Sigmoid colon (tissue), 7 donors: Measurements from ENCODE around the gene GRIK5. TPM values are rescaled to one million over a fixed set of nuclear protein-coding genes. Genes with fewer than 3 reads are reported as not detected.

Experiments used
- DNase-seq: peaks from one replicate; pipeline ENCODE4 v3.0.0-alpha.2; 2019
- H3K27ac ChIP-seq, 4 donors: fragments of 200-600 bp; sonication (generic); one replicate each; pipeline ENCODE4 v1.5.1; 2016 to 2019; ENCODE audit warnings: mild to moderate bottlenecking in 1 of 4
- H3K27me3 ChIP-seq, 3 donors: fragments of 200-600 bp; sonication (generic); one replicate each; pipeline ENCODE4 v1.5.1; 2019; ENCODE audit warnings: mild to moderate bottlenecking in 1 of 3
- H3K36me3 ChIP-seq, 4 donors: fragments of 200-600 bp; sonication (generic); one replicate each; pipeline ENCODE4 v1.5.1; 2016 to 2019
- H3K4me1 ChIP-seq, 4 donors: fragments of 200-600 bp; sonication (generic); one replicate each; pipeline ENCODE4 v1.5.1; 2017 to 2019
- H3K4me3 ChIP-seq, 4 donors: fragments of 200-600 bp; sonication (generic); one replicate each; pipeline ENCODE4 v1.5.1; 2017 to 2019; ENCODE audit warnings: mild to moderate bottlenecking in 2 of 4, moderate library complexity in 1 of 4
- H3K9me3 ChIP-seq, 4 donors: fragments of 200-600 bp in 3 of 4; sonication (generic) in 3 of 4; one replicate each; pipeline versions ENCODE4 v1.5.1 to v1.6.1; 2013 to 2019
- CTCF ChIP-seq, 4 experiments: fragments of 450-650 bp in 3 of 4; fragments of 200-600 bp in 1 of 4; IDR thresholded peaks; one replicate each; pipeline ENCODE4 v1.5.1; 2016 to 2019; ENCODE audit warnings: antibody characterized with exemption in 4 of 4, mild to moderate bottlenecking in 3 of 4, moderate library complexity in 2 of 4
- EP300 ChIP-seq, 4 donors: sonication (generic); formaldehyde crosslinking; IDR thresholded peaks; one replicate each; pipeline ENCODE4 v1.6.1; 2017; ENCODE audit warnings: antibody characterized with exemption in 4 of 4
- POLR2A ChIP-seq, 2 donors: fragments of 450-650 bp; IDR thresholded peaks; one replicate each; pipeline ENCODE4 v1.6.1; 2016; ENCODE audit warnings: antibody characterized with exemption in 2 of 2, mild to moderate bottlenecking in 2 of 2, moderate library complexity in 2 of 2
- POLR2AphosphoS5 ChIP-seq, 4 donors: sonication (generic); formaldehyde crosslinking; IDR thresholded peaks; one replicate each; pipeline ENCODE4 v1.6.1; 2017; ENCODE audit warnings: antibody characterized with exemption in 4 of 4
- WGBS, 2 donors: extraction: QIAGEN DNeasy Blood & Tissue Kit; methylation state at CpG; one replicate each; pipeline ENCODE4 v1.1.7; 2013; 5-methylcytosine and 5-hydroxymethylcytosine counted together
- intact Hi-C: fragments of 100-400 bp; cut with DNase I; formaldehyde crosslinking; loops from one replicate; pipeline ENCODE4 v1.15.1; 2023
- polyA plus RNA-seq, 3 donors: library from polyadenylated mRNA; stranded (reverse); fragments of 200-250 nt; gene quantifications; one replicate each; pipeline ENCODE4 v1.2.3, GENCODE V29; 2013
- total RNA-seq, 4 donors: library from RNA; depleted of rRNA; stranded (reverse); fragments of >200 nt; gene quantifications; one replicate each; pipeline ENCODE4 v1.1.0, GENCODE V29; 2016
- donor health status: healthy with polysubstance abuse.
- donor health status: Bipolar disorder and iron deficiency.
- donor health status: healthy.

GRIK5 gene
- total and polyA plus RNA-seq, 7 donors, result under 0.01 to 23.3 (median 10.3) TPM; not detected in 1

- peaks cover 0 to 25% (median 0%) of the 10 kb centered on the region in 3 donors for H3K27me3 ChIP-seq
- H3K36me3 ChIP-seq, result no peaks in the 10 kb centered on the region
- H3K4me3 ChIP-seq, result no peak overlapping the region
- no peak for TF ChIP-seq EP300 (IDR thresholded peaks at IDR 0.05)
- TF ChIP-seq POLR2A (IDR thresholded peaks at IDR 0.05), result no peak
- TF ChIP-seq CTCF (IDR thresholded peaks at IDR 0.05), result no peak
- intact Hi-C loops, result no loop called here
- H3K27ac ChIP-seq, result no peak overlapping the region
- WGBS, 2 donors, result 63 to 87% methylated on average over 1 of the region's 1 CpG
- H3K4me1 ChIP-seq, result peaks cover 0 to 13% (median 0%) of the 10 kb centered on the region in 4 donors
- no peaks in the 10 kb centered on the region for H3K9me3 ChIP-seq
- DNase-seq, result no peak
Measured at GRCh38 chr19:42110658-42111057, 40.7 kb upstream of the GRIK5 start.

GRCh38 chr19:42109896-42110295 lies 39.9 kb upstream of the GRIK5 start:
- WGBS, 2 donors, result 73 to 81% methylated on average over 3 of the region's 3 CpGs
- Histone ChIP-seq H3K4me1 (peaks cover 0 to 13% (median 0%) of the 10 kb centered on the region in 4 donors), H3K36me3 (no peaks in the 10 kb centered on the region), H3K4me3 (no peak overlapping the region), H3K27me3 (peaks cover 0 to 30% (median 0%) of the 10 kb centered on the region in 3 donors), H3K9me3 (no peaks in the 10 kb centered on the region), H3K27ac (no peak overlapping the region)
- intact Hi-C loops, result no loop called here
- TF ChIP-seq EP300 (IDR thresholded peaks at IDR 0.05) (no peak), CTCF (IDR thresholded peaks at IDR 0.05) (no peak), POLR2A (IDR thresholded peaks at IDR 0.05) (no peak), POLR2AphosphoS5 (IDR thresholded peaks at IDR 0.05) (no peak)
- no peak for DNase-seq

- Histone ChIP-seq H3K27me3 (peaks cover 0 to 30% (median 0%) of the 10 kb centered on the region in 3 donors), H3K4me3 (no peak overlapping the region), H3K9me3 (no peaks in the 10 kb centered on the region), H3K36me3 (no peaks in the 10 kb centered on the region), H3K4me1 (peaks cover 0 to 5% (median 0%) of the 10 kb centered on the region in 4 donors), H3K27ac (no peak overlapping the region)
- DNase-seq, result peak; percentile 82
- TF ChIP-seq CTCF (IDR thresholded peaks at IDR 0.05), result peak; percentile 47 to 80 (median 56)
- no peak for TF ChIP-seq POLR2AphosphoS5 (IDR thresholded peaks at IDR 0.05)
- no peak for TF ChIP-seq EP300 (IDR thresholded peaks at IDR 0.05)
- no peak for TF ChIP-seq POLR2A (IDR thresholded peaks at IDR 0.05)
- intact Hi-C loops, result no loop called here
- WGBS, 2 donors, result 31 to 35% methylated on average over 16 of the region's 16 CpGs
Measured at GRCh38 chr19:42108527-42109389, 38.8 kb upstream of the GRIK5 start.

- WGBS, 2 donors, result 72 to 83% methylated on average over 2 of the region's 2 CpGs
- TF ChIP-seq CTCF (IDR thresholded peaks at IDR 0.05), result no peak
- no peak for TF ChIP-seq POLR2AphosphoS5 (IDR thresholded peaks at IDR 0.05)
- TF ChIP-seq POLR2A (IDR thresholded peaks at IDR 0.05), result no peak
- TF ChIP-seq EP300 (IDR thresholded peaks at IDR 0.05), result no peak
- Histone ChIP-seq H3K36me3 (no peaks in the 10 kb centered on the region), H3K9me3 (no peaks in the 10 kb centered on the region), H3K4me1 (no peaks in the 10 kb centered on the region), H3K4me3 (no peak overlapping the region), H3K27ac (no peak overlapping the region), H3K27me3 (peaks cover 0 to 30% (median 0%) of the 10 kb centered on the region in 3 donors)
- intact Hi-C loops, result no loop called here
- no peak for DNase-seq
Measured at GRCh38 chr19:42105368-42105767, 35.4 kb upstream of the GRIK5 start.
